ENCODE data around the gene KHNYN.

DNA sequence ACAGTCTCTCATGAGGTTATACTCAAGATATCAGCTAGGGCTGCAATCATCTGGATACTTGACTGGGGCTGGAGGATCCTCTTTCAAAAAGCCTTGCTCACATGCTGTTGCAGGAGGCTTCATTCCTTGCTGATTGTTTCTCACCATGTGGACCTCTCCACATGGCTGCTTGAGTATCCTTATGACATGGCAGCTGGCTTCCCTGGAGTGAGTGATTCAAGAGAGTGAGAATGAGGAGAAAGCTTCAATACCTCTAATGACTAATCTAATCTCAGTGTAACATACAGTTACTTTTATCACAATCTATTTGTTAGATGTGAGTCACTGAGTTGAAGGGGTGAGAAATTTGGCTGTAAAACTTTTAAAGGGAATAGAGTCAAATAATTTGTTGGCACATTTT, 27.2 kb downstream of the KHNYN start:
- TF ChIP-seq CTCF (conservative IDR thresholded peaks at IDR 0.05; ENCODE audit: low read depth in 2 of 2) (no peak), POLR2AphosphoS5 (IDR thresholded peaks at IDR 0.05; ENCODE audit: low read depth) (no peak), EZH2phosphoT487 (IDR thresholded peaks at IDR 0.05; ENCODE audit: unreplicated experiment) (no peak), STAT1 (IDR thresholded peaks at IDR 0.05; ENCODE audit: unreplicated experiment) (no peak), EZH2 (IDR thresholded peaks at IDR 0.05; ENCODE audit: low read depth, unreplicated experiment) (no peak), JUNB (IDR thresholded peaks at IDR 0.05; ENCODE audit: unreplicated experiment) (no peak)
- TF ChIP-seq, protein P1, sequence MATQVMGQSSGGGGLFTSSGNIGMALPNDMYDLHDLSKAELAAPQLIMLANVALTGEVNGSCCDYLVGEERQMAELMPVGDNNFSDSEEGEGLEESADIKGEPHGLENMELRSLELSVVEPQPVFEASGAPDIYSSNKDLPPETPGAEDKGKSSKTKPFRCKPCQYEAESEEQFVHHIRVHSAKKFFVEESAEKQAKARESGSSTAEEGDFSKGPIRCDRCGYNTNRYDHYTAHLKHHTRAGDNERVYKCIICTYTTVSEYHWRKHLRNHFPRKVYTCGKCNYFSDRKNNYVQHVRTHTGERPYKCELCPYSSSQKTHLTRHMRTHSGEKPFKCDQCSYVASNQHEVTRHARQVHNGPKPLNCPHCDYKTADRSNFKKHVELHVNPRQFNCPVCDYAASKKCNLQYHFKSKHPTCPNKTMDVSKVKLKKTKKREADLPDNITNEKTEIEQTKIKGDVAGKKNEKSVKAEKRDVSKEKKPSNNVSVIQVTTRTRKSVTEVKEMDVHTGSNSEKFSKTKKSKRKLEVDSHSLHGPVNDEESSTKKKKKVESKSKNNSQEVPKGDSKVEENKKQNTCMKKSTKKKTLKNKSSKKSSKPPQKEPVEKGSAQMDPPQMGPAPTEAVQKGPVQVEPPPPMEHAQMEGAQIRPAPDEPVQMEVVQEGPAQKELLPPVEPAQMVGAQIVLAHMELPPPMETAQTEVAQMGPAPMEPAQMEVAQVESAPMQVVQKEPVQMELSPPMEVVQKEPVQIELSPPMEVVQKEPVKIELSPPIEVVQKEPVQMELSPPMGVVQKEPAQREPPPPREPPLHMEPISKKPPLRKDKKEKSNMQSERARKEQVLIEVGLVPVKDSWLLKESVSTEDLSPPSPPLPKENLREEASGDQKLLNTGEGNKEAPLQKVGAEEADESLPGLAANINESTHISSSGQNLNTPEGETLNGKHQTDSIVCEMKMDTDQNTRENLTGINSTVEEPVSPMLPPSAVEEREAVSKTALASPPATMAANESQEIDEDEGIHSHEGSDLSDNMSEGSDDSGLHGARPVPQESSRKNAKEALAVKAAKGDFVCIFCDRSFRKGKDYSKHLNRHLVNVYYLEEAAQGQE (IDR thresholded peaks at IDR 0.05; ENCODE audit: unreplicated experiment), result no peak
